ENCODE data around the gene RPS3A. TPM values are rescaled to one million over a fixed set of nuclear protein-coding genes. Genes with fewer than 3 reads are reported as not detected.

Gene RPS3A
- total RNA-seq, 1 experiment from 2014 or later: 2,111 TPM

DNA sequence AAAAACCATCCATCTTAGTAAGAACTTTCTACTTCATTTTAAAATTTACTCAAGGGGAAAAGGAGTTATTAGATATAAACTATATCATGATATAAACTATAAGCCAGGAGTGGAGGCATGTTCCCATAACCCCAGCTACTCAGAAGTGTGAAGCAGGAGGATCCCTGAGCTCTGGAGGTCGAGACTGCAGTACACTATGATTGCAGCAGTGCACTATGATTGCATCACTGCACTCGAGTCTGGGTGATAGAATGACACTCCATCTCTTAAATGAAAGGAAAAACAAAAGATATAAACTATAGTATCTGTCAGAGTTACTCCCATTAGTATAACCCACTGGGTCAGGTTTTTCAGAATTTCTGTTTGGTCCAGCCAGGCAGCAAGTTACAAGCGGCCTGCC lies 47.6 kb downstream of the RPS3A start:
- H3K27ac Mint-ChIP-seq: peak overlapping the region; percentile 90; the same call in 1 of the 2 replicates
- ATAC-seq (no peak), DNase-seq (ENCODE audit: low spot score) (no peak)
- TF ChIP-seq ZNF396 (CRISPR knock-in tag; IDR thresholded peaks at IDR 0.05; ENCODE audit: borderline replicate concordance): no peak
- TF ChIP-seq, protein P1, sequence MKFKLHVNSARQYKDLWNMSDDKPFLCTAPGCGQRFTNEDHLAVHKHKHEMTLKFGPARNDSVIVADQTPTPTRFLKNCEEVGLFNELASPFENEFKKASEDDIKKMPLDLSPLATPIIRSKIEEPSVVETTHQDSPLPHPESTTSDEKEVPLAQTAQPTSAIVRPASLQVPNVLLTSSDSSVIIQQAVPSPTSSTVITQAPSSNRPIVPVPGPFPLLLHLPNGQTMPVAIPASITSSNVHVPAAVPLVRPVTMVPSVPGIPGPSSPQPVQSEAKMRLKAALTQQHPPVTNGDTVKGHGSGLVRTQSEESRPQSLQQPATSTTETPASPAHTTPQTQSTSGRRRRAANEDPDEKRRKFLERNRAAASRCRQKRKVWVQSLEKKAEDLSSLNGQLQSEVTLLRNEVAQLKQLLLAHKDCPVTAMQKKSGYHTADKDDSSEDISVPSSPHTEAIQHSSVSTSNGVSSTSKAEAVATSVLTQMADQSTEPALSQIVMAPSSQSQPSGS (CRISPR knock-in tag; IDR thresholded peaks at IDR 0.05; ENCODE audit: borderline replicate concordance, low read depth): no peak
- no peak for TF ChIP-seq ZNF671 (CRISPR knock-in tag; IDR thresholded peaks at IDR 0.05)
- TF ChIP-seq KAT7 (CRISPR knock-in tag; IDR thresholded peaks at IDR 0.05; ENCODE audit: borderline replicate concordance): no peak
- TF ChIP-seq HMGXB4 (CRISPR knock-in tag; IDR thresholded peaks at IDR 0.05): no peak
- TF ChIP-seq ZNF232 (CRISPR knock-in tag; IDR thresholded peaks at IDR 0.05): no peak
- no peak for TF ChIP-seq ZNF219 (CRISPR knock-in tag; IDR thresholded peaks at IDR 0.05; ENCODE audit: borderline replicate concordance)
- TF ChIP-seq, protein P2, sequence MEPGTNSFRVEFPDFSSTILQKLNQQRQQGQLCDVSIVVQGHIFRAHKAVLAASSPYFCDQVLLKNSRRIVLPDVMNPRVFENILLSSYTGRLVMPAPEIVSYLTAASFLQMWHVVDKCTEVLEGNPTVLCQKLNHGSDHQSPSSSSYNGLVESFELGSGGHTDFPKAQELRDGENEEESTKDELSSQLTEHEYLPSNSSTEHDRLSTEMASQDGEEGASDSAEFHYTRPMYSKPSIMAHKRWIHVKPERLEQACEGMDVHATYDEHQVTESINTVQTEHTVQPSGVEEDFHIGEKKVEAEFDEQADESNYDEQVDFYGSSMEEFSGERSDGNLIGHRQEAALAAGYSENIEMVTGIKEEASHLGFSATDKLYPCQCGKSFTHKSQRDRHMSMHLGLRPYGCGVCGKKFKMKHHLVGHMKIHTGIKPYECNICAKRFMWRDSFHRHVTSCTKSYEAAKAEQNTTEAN (CRISPR knock-in tag; IDR thresholded peaks at IDR 0.05): no peak
- no peak for TF ChIP-seq FOXP1 (CRISPR knock-in tag; IDR thresholded peaks at IDR 0.05; ENCODE audit: borderline replicate concordance)
- TF ChIP-seq TCF7 (CRISPR knock-in tag; IDR thresholded peaks at IDR 0.05; ENCODE audit: low read depth): no peak
- no peak for TF ChIP-seq ATF1 (CRISPR knock-in tag; IDR thresholded peaks at IDR 0.05)
- TF ChIP-seq NFYB (CRISPR knock-in tag; conservative IDR thresholded peaks at IDR 0.05; ENCODE audit: low read depth): no peak
- TF ChIP-seq, protein P3, sequence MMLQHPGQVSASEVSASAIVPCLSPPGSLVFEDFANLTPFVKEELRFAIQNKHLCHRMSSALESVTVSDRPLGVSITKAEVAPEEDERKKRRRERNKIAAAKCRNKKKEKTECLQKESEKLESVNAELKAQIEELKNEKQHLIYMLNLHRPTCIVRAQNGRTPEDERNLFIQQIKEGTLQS (CRISPR knock-in tag; conservative IDR thresholded peaks at IDR 0.05): no peak
- TF ChIP-seq NFE2L1 (CRISPR knock-in tag; IDR thresholded peaks at IDR 0.05): no peak
- TF ChIP-seq, protein P4, sequence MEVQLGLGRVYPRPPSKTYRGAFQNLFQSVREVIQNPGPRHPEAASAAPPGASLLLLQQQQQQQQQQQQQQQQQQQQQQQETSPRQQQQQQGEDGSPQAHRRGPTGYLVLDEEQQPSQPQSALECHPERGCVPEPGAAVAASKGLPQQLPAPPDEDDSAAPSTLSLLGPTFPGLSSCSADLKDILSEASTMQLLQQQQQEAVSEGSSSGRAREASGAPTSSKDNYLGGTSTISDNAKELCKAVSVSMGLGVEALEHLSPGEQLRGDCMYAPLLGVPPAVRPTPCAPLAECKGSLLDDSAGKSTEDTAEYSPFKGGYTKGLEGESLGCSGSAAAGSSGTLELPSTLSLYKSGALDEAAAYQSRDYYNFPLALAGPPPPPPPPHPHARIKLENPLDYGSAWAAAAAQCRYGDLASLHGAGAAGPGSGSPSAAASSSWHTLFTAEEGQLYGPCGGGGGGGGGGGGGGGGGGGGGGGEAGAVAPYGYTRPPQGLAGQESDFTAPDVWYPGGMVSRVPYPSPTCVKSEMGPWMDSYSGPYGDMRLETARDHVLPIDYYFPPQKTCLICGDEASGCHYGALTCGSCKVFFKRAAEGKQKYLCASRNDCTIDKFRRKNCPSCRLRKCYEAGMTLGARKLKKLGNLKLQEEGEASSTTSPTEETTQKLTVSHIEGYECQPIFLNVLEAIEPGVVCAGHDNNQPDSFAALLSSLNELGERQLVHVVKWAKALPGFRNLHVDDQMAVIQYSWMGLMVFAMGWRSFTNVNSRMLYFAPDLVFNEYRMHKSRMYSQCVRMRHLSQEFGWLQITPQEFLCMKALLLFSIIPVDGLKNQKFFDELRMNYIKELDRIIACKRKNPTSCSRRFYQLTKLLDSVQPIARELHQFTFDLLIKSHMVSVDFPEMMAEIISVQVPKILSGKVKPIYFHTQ (CRISPR knock-in tag; IDR thresholded peaks at IDR 0.05): no peak
- TF ChIP-seq USF1 (CRISPR knock-in tag; IDR thresholded peaks at IDR 0.05): no peak
- TF ChIP-seq, protein P5, sequence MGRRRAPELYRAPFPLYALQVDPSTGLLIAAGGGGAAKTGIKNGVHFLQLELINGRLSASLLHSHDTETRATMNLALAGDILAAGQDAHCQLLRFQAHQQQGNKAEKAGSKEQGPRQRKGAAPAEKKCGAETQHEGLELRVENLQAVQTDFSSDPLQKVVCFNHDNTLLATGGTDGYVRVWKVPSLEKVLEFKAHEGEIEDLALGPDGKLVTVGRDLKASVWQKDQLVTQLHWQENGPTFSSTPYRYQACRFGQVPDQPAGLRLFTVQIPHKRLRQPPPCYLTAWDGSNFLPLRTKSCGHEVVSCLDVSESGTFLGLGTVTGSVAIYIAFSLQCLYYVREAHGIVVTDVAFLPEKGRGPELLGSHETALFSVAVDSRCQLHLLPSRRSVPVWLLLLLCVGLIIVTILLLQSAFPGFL (CRISPR knock-in tag; IDR thresholded peaks at IDR 0.05; ENCODE audit: borderline replicate concordance): no peak
- peaks cover 6% of the 10 kb centered on the region; the same call in 1 of the 2 replicates for H3K4me1 Mint-ChIP-seq
- no peak overlapping the region for H3K4me3 Mint-ChIP-seq
- H3K9me3 Mint-ChIP-seq: no peaks in the 10 kb centered on the region
- H3K36me3 Mint-ChIP-seq: peaks cover 32% of the 10 kb centered on the region
- H3K27me3 Mint-ChIP-seq (ENCODE audit: low read depth): no peaks in the 10 kb centered on the region
- ChIA-PET CTCF (no interaction called here), POLR2A (no interaction called here)

All from WTC11 (cell line).